ENCODE results near the gene AP4M1.

- TF ChIP-seq CTCF (conservative IDR thresholded peaks at IDR 0.05; ENCODE audit: low read length) (no peak), EZH2phosphoT487 (IDR thresholded peaks at IDR 0.05; ENCODE audit: borderline replicate concordance) (no peak)
Observed at GRCh38 chr7:100071018-100071723, 30.3 kb upstream of the AP4M1 start.

All from Loucy (cell line).